ENCODE results near the gene RER1.
A peak's percentile ranks its signal among the peaks of the same experiment; 100 is the strongest.
"Not testable (repeated sequence)": the region's sequence is repeated elsewhere in the genome, so short reads cannot be mapped to it uniquely, and the experiment has no call there.

The RER1 gene

DNA sequence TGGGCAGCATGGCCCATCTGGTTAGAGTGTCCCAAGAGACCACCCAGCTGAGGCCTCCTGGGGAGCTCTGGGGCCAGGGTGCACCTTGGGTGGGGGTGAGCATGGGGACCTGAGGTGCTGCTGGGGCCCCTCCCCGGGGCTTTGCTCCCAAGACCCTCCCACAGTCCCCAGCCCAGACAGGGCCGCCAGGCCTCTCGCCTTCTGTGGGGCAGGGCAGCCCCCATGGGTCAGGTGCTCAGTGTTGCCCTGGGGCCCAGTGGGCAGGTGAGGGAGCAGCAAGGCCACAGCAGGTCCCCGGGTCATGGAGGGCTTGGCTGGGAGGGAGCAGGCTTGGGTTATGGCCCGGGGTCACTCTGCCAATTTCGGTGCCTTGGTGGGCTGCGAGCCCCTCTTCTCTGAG, 45.2 kb downstream of the RER1 start:
- DNase-seq (ENCODE audit: low spot score in 2 of 2) (no peak), ATAC-seq (replicated peaks; ENCODE audit: extremely low read depth, poor library complexity, severe bottlenecking) (no peak)
- Mint-ChIP-seq H3K27ac (ENCODE audit: low read depth) (no peak overlapping the region), H3K9me3 (no peaks in the 10 kb centered on the region), H3K4me1 (peaks cover 9% of the 10 kb centered on the region), H3K27me3 (no peaks in the 10 kb centered on the region), H3K36me3 (ENCODE audit: insufficient read depth) (peaks cover 3% of the 10 kb centered on the region), H3K4me3 (no peak overlapping the region)

DNA sequence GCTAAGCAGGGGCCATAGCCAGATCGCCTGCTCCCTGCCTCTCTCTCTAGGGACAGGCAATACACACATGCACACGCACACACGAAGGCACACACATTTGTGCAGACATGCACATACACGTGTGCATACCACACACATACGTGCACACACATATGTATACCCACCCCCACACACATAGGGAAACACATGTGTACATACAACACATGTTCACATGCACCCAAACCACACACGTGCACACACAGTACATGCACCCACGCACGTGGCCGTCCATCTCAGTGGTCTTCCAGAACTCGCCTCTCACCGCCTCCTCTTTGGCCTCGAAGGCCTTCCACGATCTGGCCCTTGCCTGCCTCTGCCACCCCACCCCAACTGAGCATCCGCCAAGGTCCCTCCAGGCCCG, 46.0 kb downstream of the RER1 start:
- Mint-ChIP-seq H3K36me3 (ENCODE audit: insufficient read depth) (peaks cover 4% of the 10 kb centered on the region), H3K27ac (ENCODE audit: low read depth) (no peak overlapping the region), H3K27me3 (no peaks in the 10 kb centered on the region), H3K4me3 (no peak overlapping the region), H3K4me1 (peaks cover 9% of the 10 kb centered on the region), H3K9me3 (no peaks in the 10 kb centered on the region)
- ATAC-seq (replicated peaks; ENCODE audit: extremely low read depth, poor library complexity, severe bottlenecking) (no peak), DNase-seq (ENCODE audit: low spot score in 2 of 2) (no peak)

DNA sequence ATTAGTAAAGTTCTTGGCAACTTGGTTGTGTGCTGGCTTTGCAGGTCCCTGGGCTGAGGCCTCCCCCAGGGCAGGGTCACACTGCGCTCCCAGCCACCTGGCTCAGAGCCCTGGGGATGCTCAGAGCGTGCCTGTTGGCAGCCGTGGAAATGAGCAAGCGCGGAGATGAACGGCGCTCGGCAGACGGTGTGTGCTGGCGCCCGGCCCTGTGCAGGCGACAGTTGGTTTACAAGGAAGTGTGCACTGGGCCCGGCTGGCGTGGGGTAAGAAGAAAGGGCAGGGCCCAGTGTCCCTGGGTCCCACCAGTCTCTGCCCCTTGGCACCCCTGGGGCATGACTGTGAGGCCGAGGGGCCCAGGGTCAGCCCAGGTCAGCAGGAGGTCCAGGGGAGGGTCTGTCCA, 46.4 kb downstream of the RER1 start:
- Mint-ChIP-seq H3K27ac (ENCODE audit: low read depth) (no peak overlapping the region), H3K36me3 (ENCODE audit: insufficient read depth) (peaks cover 4% of the 10 kb centered on the region), H3K4me1 (peaks cover 9% of the 10 kb centered on the region), H3K9me3 (no peaks in the 10 kb centered on the region), H3K4me3 (no peak overlapping the region), H3K27me3 (no peaks in the 10 kb centered on the region)
- DNase-seq (ENCODE audit: low spot score in 2 of 2): no peak
- ATAC-seq (replicated peaks; ENCODE audit: extremely low read depth, poor library complexity, severe bottlenecking): no peak

GRCh38 chr1:2438641-2439040, 47.0 kb downstream of the RER1 start:
- Mint-ChIP-seq H3K9me3 (no peaks in the 10 kb centered on the region), H3K27ac (ENCODE audit: low read depth) (no peak overlapping the region), H3K36me3 (ENCODE audit: insufficient read depth) (peaks cover 4% of the 10 kb centered on the region), H3K27me3 (no peaks in the 10 kb centered on the region), H3K4me1 (peaks cover 9% of the 10 kb centered on the region), H3K4me3 (no peak overlapping the region)
- DNase-seq (ENCODE audit: low spot score in 2 of 2): no peak
- no peak for ATAC-seq (replicated peaks; ENCODE audit: extremely low read depth, poor library complexity, severe bottlenecking)

DNA sequence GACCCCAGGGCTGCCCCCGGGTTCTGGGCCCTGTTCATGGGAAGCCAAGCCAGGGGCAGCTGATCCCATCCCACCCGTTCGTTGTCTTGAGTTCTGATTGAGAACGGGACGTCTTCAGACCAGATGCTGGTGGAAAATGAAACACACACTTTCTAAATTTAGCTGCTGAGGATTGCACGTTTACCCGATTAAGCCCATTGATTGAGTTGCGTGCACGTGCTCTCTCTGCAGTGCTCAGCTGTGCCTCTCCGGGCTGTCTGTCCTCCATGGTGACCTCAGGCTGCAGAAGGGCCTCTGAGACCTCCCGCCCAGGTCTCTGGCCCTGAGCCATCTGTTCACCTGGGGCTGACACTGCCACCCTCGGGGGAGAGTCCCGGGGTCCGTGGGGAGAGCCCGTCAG, 47.7 kb downstream of the RER1 start:
- Mint-ChIP-seq H3K4me1 (peaks cover 9% of the 10 kb centered on the region), H3K36me3 (ENCODE audit: insufficient read depth) (peaks cover 4% of the 10 kb centered on the region), H3K9me3 (no peaks in the 10 kb centered on the region), H3K27me3 (no peaks in the 10 kb centered on the region), H3K4me3 (no peak overlapping the region), H3K27ac (ENCODE audit: low read depth) (no peak overlapping the region)
- DNase-seq (ENCODE audit: low spot score in 2 of 2) (no peak), ATAC-seq (replicated peaks; ENCODE audit: extremely low read depth, poor library complexity, severe bottlenecking) (no peak)

- not testable (repeated sequence) for H3K4me1 Mint-ChIP-seq; ATAC-seq (replicated peaks; ENCODE audit: extremely low read depth, poor library complexity, severe bottlenecking); H3K36me3 Mint-ChIP-seq (ENCODE audit: insufficient read depth); H3K27ac Mint-ChIP-seq (ENCODE audit: low read depth); DNase-seq (ENCODE audit: low spot score in 2 of 2); H3K9me3 Mint-ChIP-seq; H3K27me3 Mint-ChIP-seq; H3K4me3 Mint-ChIP-seq
Measured at GRCh38 chr1:2440346-2440745, 48.7 kb downstream of the RER1 start.

- Mint-ChIP-seq H3K36me3 (ENCODE audit: insufficient read depth) (peaks cover 3% of the 10 kb centered on the region), H3K27ac (ENCODE audit: low read depth) (no peak overlapping the region), H3K4me3 (no peak overlapping the region), H3K27me3 (no peaks in the 10 kb centered on the region), H3K9me3 (no peaks in the 10 kb centered on the region), H3K4me1 (no peaks in the 10 kb centered on the region)
- ATAC-seq (replicated peaks; ENCODE audit: extremely low read depth, poor library complexity, severe bottlenecking): no peak
- no peak for DNase-seq (ENCODE audit: low spot score in 2 of 2)
Measured at GRCh38 chr1:2441746-2442145, 50.1 kb downstream of the RER1 start.

DNA sequence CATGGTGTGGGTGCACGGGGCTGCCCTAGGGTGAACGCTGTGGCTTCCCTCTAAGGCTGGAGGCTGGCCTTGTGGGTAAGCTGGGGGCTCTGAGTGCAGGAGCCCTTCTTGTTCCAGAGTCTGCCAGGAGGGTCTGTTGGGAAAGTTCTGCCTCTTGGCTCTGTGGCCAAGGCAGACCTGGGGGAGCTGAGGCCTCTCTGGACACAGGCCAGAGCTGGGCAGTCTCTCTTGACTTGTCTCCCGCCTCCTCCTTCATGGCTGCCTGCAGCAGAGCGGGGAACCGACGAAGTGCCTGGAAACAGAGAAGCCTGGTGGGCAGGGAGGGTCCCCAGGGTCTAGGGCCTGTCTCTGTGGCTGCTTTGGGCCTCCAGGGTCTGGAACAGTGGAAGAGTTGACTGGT, 51.0 kb downstream of the RER1 start:
- DNase-seq (ENCODE audit: low spot score in 2 of 2) (no peak), ATAC-seq (replicated peaks; ENCODE audit: extremely low read depth, poor library complexity, severe bottlenecking) (no peak)
- no peak overlapping the region for H3K27ac Mint-ChIP-seq (ENCODE audit: low read depth)
- no peaks in the 10 kb centered on the region for H3K27me3 Mint-ChIP-seq
- no peaks in the 10 kb centered on the region for H3K9me3 Mint-ChIP-seq
- H3K4me3 Mint-ChIP-seq: peak overlapping the region; percentile 6
- H3K36me3 Mint-ChIP-seq (ENCODE audit: insufficient read depth): peaks cover 3% of the 10 kb centered on the region
- H3K4me1 Mint-ChIP-seq: no peaks in the 10 kb centered on the region

DNA sequence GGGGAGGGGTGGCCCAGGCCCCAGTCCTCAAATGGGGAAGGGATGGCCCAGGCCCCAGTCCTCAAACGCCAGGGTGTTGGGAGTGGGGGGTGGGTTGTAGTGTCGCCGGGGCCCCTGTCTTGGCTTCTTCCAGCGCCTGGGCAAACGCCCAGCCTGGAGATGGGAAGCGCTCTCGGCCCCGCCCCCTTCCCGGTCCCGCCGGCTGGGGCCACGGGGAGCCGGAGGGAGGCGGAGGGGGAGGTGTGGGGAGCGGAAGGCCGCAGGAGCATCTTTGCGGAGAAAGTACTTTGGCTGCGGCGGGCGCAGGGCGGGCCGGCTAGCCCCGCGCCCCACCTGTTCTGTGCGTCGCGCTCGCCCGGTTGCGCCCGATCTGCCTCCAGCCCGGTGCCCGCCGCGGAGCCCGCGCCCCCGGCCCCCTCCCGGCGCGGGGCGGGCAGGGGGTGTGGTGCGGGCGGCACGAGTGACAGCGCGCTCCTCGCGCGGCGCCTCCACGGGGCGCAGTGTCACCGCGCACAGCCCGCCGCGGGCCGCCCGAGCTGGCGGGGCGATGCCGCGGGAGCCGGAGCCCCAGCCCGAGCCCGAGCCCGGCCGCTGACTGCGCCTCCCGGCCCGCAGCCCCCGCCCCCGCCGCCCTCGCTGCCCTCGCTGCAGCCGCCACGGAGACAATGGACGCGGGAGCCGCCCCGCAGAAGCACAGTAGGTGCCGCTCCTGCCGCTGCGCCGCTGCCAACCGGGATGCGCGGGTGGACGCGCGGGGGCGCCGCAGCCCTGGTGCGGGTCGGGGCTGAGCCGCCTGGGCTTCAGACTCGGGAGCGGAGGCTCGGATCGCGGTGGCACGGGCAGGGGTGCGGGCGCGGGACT, 51.9 kb downstream of the RER1 start:
- DNase-seq (ENCODE audit: low spot score in 2 of 2): no peak

DNA sequence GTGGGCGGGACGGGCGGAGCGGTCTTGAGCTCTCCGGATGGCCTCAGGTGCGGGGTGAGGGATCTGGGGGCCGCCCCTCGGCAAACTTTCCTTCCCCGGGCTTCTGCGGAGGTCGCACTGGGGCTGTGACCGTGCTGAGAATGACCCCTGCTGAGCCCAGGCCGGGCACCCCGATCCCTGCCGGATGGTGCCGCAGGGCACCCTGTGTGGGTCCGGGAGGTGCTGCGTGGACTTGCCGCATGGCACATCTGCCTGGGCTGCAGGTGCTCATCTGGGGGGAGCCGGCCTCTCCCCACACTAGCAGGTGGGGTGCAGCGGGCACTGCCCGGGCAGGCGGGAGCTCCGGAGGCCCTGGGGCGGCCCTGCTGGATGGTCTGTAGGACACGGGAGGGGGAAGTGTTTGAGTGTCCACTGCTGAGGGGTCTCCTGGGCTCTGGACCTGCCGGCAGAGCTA, 52.5 kb downstream of the RER1 start:
- Mint-ChIP-seq H3K4me3 (no peak overlapping the region), H3K9me3 (no peaks in the 10 kb centered on the region), H3K27ac (ENCODE audit: low read depth) (no peak overlapping the region), H3K36me3 (ENCODE audit: insufficient read depth) (peaks cover 3% of the 10 kb centered on the region), H3K27me3 (no peaks in the 10 kb centered on the region), H3K4me1 (no peaks in the 10 kb centered on the region)
- no peak for DNase-seq (ENCODE audit: low spot score in 2 of 2)
- ATAC-seq (replicated peaks; ENCODE audit: extremely low read depth, poor library complexity, severe bottlenecking): no peak

More for the DNA sequence above, 51.9 kb downstream of the RER1 start:
- no peaks in the 10 kb centered on the region for H3K4me1 Mint-ChIP-seq
- no peaks in the 10 kb centered on the region for H3K27me3 Mint-ChIP-seq
- peak overlapping the region; percentile 6 for H3K4me3 Mint-ChIP-seq
- peaks cover 3% of the 10 kb centered on the region for H3K36me3 Mint-ChIP-seq (ENCODE audit: insufficient read depth)
- H3K27ac Mint-ChIP-seq (ENCODE audit: low read depth): no peak overlapping the region
- ATAC-seq (replicated peaks; ENCODE audit: extremely low read depth, poor library complexity, severe bottlenecking): no peak
- no peaks in the 10 kb centered on the region for H3K9me3 Mint-ChIP-seq

GRCh38 chr1:2445162-2445822, 53.7 kb downstream of the RER1 start:
- Mint-ChIP-seq H3K27me3 (no peaks in the 10 kb centered on the region), H3K4me1 (no peaks in the 10 kb centered on the region), H3K36me3 (ENCODE audit: insufficient read depth) (peaks cover 3% of the 10 kb centered on the region), H3K27ac (ENCODE audit: low read depth) (no peak overlapping the region), H3K4me3 (peak overlapping the region; percentile 54), H3K9me3 (no peaks in the 10 kb centered on the region)
- DNase-seq (ENCODE audit: low spot score in 2 of 2) (no peak), ATAC-seq (replicated peaks; ENCODE audit: extremely low read depth, poor library complexity, severe bottlenecking) (no peak)

DNA sequence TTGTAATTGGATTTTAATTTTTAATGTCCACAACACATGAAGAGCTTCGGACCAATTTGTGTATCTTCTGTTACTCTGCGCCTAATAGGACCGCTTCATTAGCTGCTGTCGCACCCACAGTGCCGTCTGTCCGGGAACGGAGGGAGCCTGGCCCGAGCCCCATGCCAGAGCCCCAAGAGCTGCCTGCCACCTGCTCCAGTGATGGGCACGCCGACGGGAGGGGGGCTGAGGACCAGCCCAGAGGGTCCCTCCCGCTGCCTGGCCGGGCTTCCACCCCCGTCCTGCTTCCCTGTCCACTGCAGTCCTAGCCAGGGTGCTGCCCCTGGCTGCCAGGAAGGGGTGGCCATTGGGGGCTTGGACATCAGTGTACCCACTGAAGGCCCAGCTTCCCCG, 54.2 kb downstream of the RER1 start:
- Mint-ChIP-seq H3K4me1 (no peaks in the 10 kb centered on the region), H3K36me3 (ENCODE audit: insufficient read depth) (peaks cover 3% of the 10 kb centered on the region), H3K27ac (ENCODE audit: low read depth) (no peak overlapping the region), H3K9me3 (no peaks in the 10 kb centered on the region), H3K4me3 (no peak overlapping the region), H3K27me3 (no peaks in the 10 kb centered on the region)
- DNase-seq (ENCODE audit: low spot score in 2 of 2): no peak
- no peak for ATAC-seq (replicated peaks; ENCODE audit: extremely low read depth, poor library complexity, severe bottlenecking)

DNA sequence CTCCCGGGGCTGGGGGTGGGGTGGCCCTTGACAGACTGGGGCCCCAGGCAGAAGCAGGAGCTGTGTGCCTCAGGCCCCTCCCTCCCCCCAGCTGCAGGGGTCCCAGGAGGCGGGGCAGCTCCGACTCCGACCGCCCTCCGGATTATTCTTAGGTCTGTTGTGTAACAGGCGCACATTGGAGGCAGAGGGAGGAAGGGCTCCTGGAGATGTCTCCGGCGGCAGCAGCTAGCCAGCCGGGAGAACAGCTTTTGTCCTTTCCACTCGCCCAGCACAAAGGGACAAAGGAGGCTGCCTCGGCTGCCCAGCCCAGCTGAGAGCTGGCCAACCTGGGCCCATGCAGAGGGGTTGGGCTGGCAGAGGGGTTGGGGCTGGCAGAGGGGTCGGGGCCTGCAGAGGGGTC, 54.8 kb downstream of the RER1 start:
- DNase-seq (ENCODE audit: low spot score in 2 of 2) (no peak), ATAC-seq (replicated peaks; ENCODE audit: extremely low read depth, poor library complexity, severe bottlenecking) (no peak)
- Mint-ChIP-seq H3K9me3 (no peaks in the 10 kb centered on the region), H3K36me3 (ENCODE audit: insufficient read depth) (peaks cover 3% of the 10 kb centered on the region), H3K27ac (ENCODE audit: low read depth) (no peak overlapping the region), H3K4me1 (no peaks in the 10 kb centered on the region), H3K27me3 (no peaks in the 10 kb centered on the region), H3K4me3 (no peak overlapping the region)

Data from central memory CD8-positive, alpha-beta T cell (primary cell).